ENCODE measurements around the gene LPP.

The LPP gene

GRCh38 chr3:188617270-188617669 lies 463.3 kb downstream of the LPP start:
- no peaks in the 10 kb centered on the region for H3K79me2 ChIP-seq (ENCODE audit: insufficient read depth, low read length)
- ATAC-seq (ENCODE audit: insufficient read depth, low read depth) (no peak), DNase-seq (no peak)
- TF ChIP-seq EZH2 (IDR thresholded peaks at IDR 0.05; ENCODE audit: borderline replicate concordance, low read depth, low read length, severe bottlenecking) (no peak), CTCF (IDR thresholded peaks at IDR 0.05; ENCODE audit: borderline replicate concordance, extremely low read depth, low read length, poor library complexity, severe bottlenecking) (no peak)
- H3K9ac ChIP-seq (ENCODE audit: low read depth, low read length) = no peak overlapping the region
- no peak overlapping the region for H2AFZ ChIP-seq (ENCODE audit: low read depth, low read length)
- H3K4me2 ChIP-seq (ENCODE audit: insufficient read depth, low read length) = no peak overlapping the region
- H3K36me3 ChIP-seq (ENCODE audit: insufficient read depth, low read length) = 0 out of 2 replicates have a peak, but pooled peaks cover 3% of the 10 kb centered on the region
- H3K4me1 ChIP-seq (ENCODE audit: insufficient read depth, low read length) = no peaks in the 10 kb centered on the region
- no peak overlapping the region for H3K27ac ChIP-seq (ENCODE audit: low read length)
- H3K9me3 ChIP-seq (ENCODE audit: insufficient read depth, low read length, severe bottlenecking) = no peaks in the 10 kb centered on the region
- H4K20me1 ChIP-seq (ENCODE audit: insufficient read depth, low read length) = no peaks in the 10 kb centered on the region
- no peaks in the 10 kb centered on the region for H3K27me3 ChIP-seq (ENCODE audit: insufficient read depth, low read length, poor library complexity)
- no peak overlapping the region for H3K4me3 ChIP-seq (ENCODE audit: low read depth in 1 of 2, low read length in 2 of 2)

- no peak overlapping the region for H3K9ac ChIP-seq (ENCODE audit: low read depth, low read length)
- H3K36me3 ChIP-seq (ENCODE audit: insufficient read depth, low read length) = 0 out of 2 replicates have a peak, but pooled peaks cover 3% of the 10 kb centered on the region
- TF ChIP-seq CTCF (IDR thresholded peaks at IDR 0.05; ENCODE audit: borderline replicate concordance, extremely low read depth, low read length, poor library complexity, severe bottlenecking) = no peak
- no peak for TF ChIP-seq EZH2 (IDR thresholded peaks at IDR 0.05; ENCODE audit: borderline replicate concordance, low read depth, low read length, severe bottlenecking)
- ATAC-seq (ENCODE audit: insufficient read depth, low read depth) (no peak), DNase-seq (no peak)
- no peaks in the 10 kb centered on the region for H4K20me1 ChIP-seq (ENCODE audit: insufficient read depth, low read length)
- H3K4me1 ChIP-seq (ENCODE audit: insufficient read depth, low read length) = no peaks in the 10 kb centered on the region
- no peak overlapping the region for H3K4me2 ChIP-seq (ENCODE audit: insufficient read depth, low read length)
- no peaks in the 10 kb centered on the region for H3K27me3 ChIP-seq (ENCODE audit: insufficient read depth, low read length, poor library complexity)
- no peak overlapping the region for H3K4me3 ChIP-seq (ENCODE audit: low read depth in 1 of 2, low read length in 2 of 2)
- H3K27ac ChIP-seq (ENCODE audit: low read length) = no peak overlapping the region
- no peaks in the 10 kb centered on the region for H3K9me3 ChIP-seq (ENCODE audit: insufficient read depth, low read length, severe bottlenecking)
- no peaks in the 10 kb centered on the region for H3K79me2 ChIP-seq (ENCODE audit: insufficient read depth, low read length)
- no peak overlapping the region for H2AFZ ChIP-seq (ENCODE audit: low read depth, low read length)
Measured at GRCh38 chr3:188617988-188618701, 464.2 kb downstream of the LPP start.

- DNase-seq (no peak), ATAC-seq (ENCODE audit: insufficient read depth, low read depth) (no peak)
- TF ChIP-seq EZH2 (IDR thresholded peaks at IDR 0.05; ENCODE audit: borderline replicate concordance, low read depth, low read length, severe bottlenecking) (no peak), CTCF (IDR thresholded peaks at IDR 0.05; ENCODE audit: borderline replicate concordance, extremely low read depth, low read length, poor library complexity, severe bottlenecking) (no peak)
Measured at GRCh38 chr3:188620752-188621151, 466.8 kb downstream of the LPP start.

More at GRCh38 chr3:188620752-188621151, 466.8 kb downstream of the LPP start:
- H3K9me3 ChIP-seq (ENCODE audit: insufficient read depth, low read length, severe bottlenecking) = no peaks in the 10 kb centered on the region
- no peaks in the 10 kb centered on the region for H4K20me1 ChIP-seq (ENCODE audit: insufficient read depth, low read length)
- H3K27ac ChIP-seq (ENCODE audit: low read length) = no peak overlapping the region
- H3K4me2 ChIP-seq (ENCODE audit: insufficient read depth, low read length) = no peak overlapping the region
- H3K9ac ChIP-seq (ENCODE audit: low read depth, low read length) = no peak overlapping the region
- no peaks in the 10 kb centered on the region for H3K4me1 ChIP-seq (ENCODE audit: insufficient read depth, low read length)
- no peak overlapping the region for H3K4me3 ChIP-seq (ENCODE audit: low read depth in 1 of 2, low read length in 2 of 2)
- H3K27me3 ChIP-seq (ENCODE audit: insufficient read depth, low read length, poor library complexity) = no peaks in the 10 kb centered on the region
- no peaks in the 10 kb centered on the region for H3K36me3 ChIP-seq (ENCODE audit: insufficient read depth, low read length)
- no peak overlapping the region for H2AFZ ChIP-seq (ENCODE audit: low read depth, low read length)
- H3K79me2 ChIP-seq (ENCODE audit: insufficient read depth, low read length) = no peaks in the 10 kb centered on the region

Measured in DND-41 (cell line).